ENCODE data around the gene PLA2G4B. TPM values are rescaled to one million over a fixed set of nuclear protein-coding genes. Genes with fewer than 3 reads are reported as not detected.

The PLA2G4B gene
- total and polyA plus RNA-seq, 2 of the 8 experiments (the other 6 are each of a cell fraction or from before 2014, with no cell fraction given) = 4.2 to 9.2 TPM

- TF ChIP-seq JUND (IDR thresholded peaks at IDR 0.05; ENCODE audit: low read length) (no peak), CBX5 (IDR thresholded peaks at IDR 0.05; ENCODE audit: low read depth, low read length) (no peak), SP2 (IDR thresholded peaks at IDR 0.05; ENCODE audit: low read length) (no peak), ASH2L (IDR thresholded peaks at IDR 0.05; ENCODE audit: low read length) (no peak)
Observed at GRCh38 chr15:41865490-41866055, 26.9 kb downstream of the PLA2G4B start (continued).
